AG09309 (cell line): ENCODE data around the gene PARM1.

ENCODE experiments used
- DNase-seq: peaks from one replicate; pipeline ENCODE4 v3.0.0-alpha.2; 2010; ENCODE audit warnings: low read depth
- H3K4me3 ChIP-seq: 2 replicates; pipeline ENCODE4 v1.5.1; 2011; ENCODE audit warnings: mild to moderate bottlenecking, low read depth, low read length, moderate library complexity; ENCODE audit not compliant: control insufficient read depth
- TF ChIP-seq, protein P1 (sequence below): IDR thresholded peaks from 2 replicates; pipeline ENCODE4 v1.5.1; 2011; ENCODE audit warnings: mild to moderate bottlenecking, low read depth, low read length, inconsistent platforms; ENCODE audit not compliant: insufficient read depth, control insufficient read depth; ENCODE audit errors: missing control alignments

Gene PARM1

DNA sequence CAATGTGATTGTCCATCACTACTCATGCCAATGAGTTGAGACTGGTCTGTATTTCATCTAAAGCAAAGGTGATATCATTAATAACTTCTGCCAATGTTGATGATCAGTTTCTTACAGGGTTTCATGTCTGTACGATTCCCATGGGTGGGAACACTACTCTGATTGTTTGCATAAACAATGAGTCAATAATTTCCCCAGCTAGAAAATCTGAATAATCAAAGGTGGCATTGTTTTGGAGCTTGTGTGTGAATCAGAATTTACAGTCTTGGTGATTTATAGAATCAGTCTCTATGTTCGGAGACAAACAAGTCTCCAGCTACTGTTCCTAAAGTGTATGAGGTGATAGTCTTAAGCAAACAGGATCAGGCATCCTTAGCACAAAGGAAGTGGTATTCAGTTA lies 35.5 kb upstream of the PARM1 start:
- no peak for DNase-seq

DNA sequence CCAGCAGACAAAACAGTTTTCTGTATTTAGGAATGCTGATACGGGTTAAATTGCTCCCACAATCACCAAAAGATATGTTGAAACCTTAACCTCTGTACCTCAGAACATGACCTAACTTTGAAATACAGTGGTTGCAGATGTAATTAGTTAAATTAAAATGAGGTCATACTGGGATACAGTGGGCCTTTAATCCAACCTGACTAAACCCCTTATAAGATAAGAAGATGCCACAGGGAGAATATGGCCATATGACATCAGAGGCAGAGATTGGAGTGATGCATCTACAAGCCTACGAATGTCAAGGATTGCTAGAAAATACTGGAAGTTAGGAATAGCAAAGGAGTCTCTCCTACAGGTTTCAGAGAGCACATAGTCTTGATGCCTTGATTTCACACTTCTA lies 32.1 kb upstream of the PARM1 start:
- TF ChIP-seq, protein P1, sequence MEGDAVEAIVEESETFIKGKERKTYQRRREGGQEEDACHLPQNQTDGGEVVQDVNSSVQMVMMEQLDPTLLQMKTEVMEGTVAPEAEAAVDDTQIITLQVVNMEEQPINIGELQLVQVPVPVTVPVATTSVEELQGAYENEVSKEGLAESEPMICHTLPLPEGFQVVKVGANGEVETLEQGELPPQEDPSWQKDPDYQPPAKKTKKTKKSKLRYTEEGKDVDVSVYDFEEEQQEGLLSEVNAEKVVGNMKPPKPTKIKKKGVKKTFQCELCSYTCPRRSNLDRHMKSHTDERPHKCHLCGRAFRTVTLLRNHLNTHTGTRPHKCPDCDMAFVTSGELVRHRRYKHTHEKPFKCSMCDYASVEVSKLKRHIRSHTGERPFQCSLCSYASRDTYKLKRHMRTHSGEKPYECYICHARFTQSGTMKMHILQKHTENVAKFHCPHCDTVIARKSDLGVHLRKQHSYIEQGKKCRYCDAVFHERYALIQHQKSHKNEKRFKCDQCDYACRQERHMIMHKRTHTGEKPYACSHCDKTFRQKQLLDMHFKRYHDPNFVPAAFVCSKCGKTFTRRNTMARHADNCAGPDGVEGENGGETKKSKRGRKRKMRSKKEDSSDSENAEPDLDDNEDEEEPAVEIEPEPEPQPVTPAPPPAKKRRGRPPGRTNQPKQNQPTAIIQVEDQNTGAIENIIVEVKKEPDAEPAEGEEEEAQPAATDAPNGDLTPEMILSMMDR = no peak
- no peak for DNase-seq
- H3K4me3 ChIP-seq = no peak overlapping the region

More for the DNA sequence above, 35.5 kb upstream of the PARM1 start:
- TF ChIP-seq, protein P1 = no peak
- no peak overlapping the region for H3K4me3 ChIP-seq

GRCh38 chr4:74904509-74905065 lies 28.3 kb upstream of the PARM1 start:
- no peak for DNase-seq
- TF ChIP-seq, protein P1 = no peak
- H3K4me3 ChIP-seq = no peak overlapping the region

- TF ChIP-seq, protein P1 = no peak
- DNase-seq = no peak
- H3K4me3 ChIP-seq = no peak overlapping the region
Observed at GRCh38 chr4:74906771-74907170, 26.1 kb upstream of the PARM1 start.

DNA sequence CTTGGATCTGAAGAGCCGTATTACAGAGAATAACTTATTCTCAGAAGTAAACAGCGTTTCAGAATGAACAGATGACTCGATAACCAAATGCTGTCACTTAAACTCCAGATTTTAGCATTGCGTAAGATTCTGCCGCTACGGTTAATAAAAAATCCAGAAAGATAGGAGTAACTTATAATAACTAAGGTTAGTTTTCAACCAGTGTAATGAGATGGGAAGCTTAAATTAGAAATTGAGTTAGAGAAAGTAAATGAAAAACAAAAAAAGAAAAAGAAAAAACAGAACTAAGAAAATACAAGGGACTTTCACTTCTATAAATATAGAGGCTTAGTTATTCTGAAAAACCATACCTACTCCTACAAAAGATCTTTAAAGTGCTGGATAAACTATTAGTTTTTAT lies 13.1 kb upstream of the PARM1 start:
- TF ChIP-seq, protein P1 = no peak
- no peak for DNase-seq
- H3K4me3 ChIP-seq = no peak overlapping the region

GRCh38 chr4:74920704-74921103 lies 12.2 kb upstream of the PARM1 start:
- DNase-seq = no peak
- TF ChIP-seq, protein P1 = no peak
- no peak overlapping the region for H3K4me3 ChIP-seq

GRCh38 chr4:74921490-74921889 lies 11.4 kb upstream of the PARM1 start:
- DNase-seq = no peak
- no peak overlapping the region for H3K4me3 ChIP-seq
- TF ChIP-seq, protein P1 = no peak
